ENCODE measurements around the gene TGFBR3.

GRCh38 chr1:91866425-91866824 lies 19.5 kb downstream of the TGFBR3 start:
- TF ChIP-seq POLR2AphosphoS5 (IDR thresholded peaks at IDR 0.05; ENCODE audit: low read depth, low read length) (no peak), POLR2A (IDR thresholded peaks at IDR 0.05; ENCODE audit: low read depth, low read length) (no peak), TAF1 (IDR thresholded peaks at IDR 0.05; ENCODE audit: borderline replicate concordance, low read depth, low read length) (no peak)
